ENCODE data around the gene UACA.

UACA gene

GRCh38 chr15:70701891-70702568 lies 61.3 kb downstream of the UACA start:
- DNase-seq (ENCODE audit: low read depth): no peak
- TF ChIP-seq MAX (IDR thresholded peaks at IDR 0.05; ENCODE audit: low read depth, low read length): no peak
- TF ChIP-seq MYC (IDR thresholded peaks at IDR 0.05; ENCODE audit: low read depth, low read length): no peak
- TF ChIP-seq POLR2A (IDR thresholded peaks at IDR 0.05; ENCODE audit: extremely low read depth, insufficient read length): no peak
- no peak for TF ChIP-seq CTCF (IDR thresholded peaks at IDR 0.05; ENCODE audit: low read depth, low read length)
- H3K4me3 ChIP-seq (ENCODE audit: low read depth, low read length): no peak overlapping the region

- TF ChIP-seq CTCF (IDR thresholded peaks at IDR 0.05; ENCODE audit: low read depth, low read length) (no peak), MYC (IDR thresholded peaks at IDR 0.05; ENCODE audit: low read depth, low read length) (no peak), POLR2A (IDR thresholded peaks at IDR 0.05; ENCODE audit: extremely low read depth, insufficient read length) (no peak), MAX (IDR thresholded peaks at IDR 0.05; ENCODE audit: low read depth, low read length) (no peak)
- no peak overlapping the region for H3K4me3 ChIP-seq (ENCODE audit: low read depth, low read length)
- DNase-seq (ENCODE audit: low read depth): no peak
These were observed 62.2 kb downstream of the UACA start for GRCh38 chr15:70701171-70701570.

- TF ChIP-seq CTCF (IDR thresholded peaks at IDR 0.05; ENCODE audit: low read depth, low read length) (no peak), MAX (IDR thresholded peaks at IDR 0.05; ENCODE audit: low read depth, low read length) (no peak), MYC (IDR thresholded peaks at IDR 0.05; ENCODE audit: low read depth, low read length) (no peak), POLR2A (IDR thresholded peaks at IDR 0.05; ENCODE audit: extremely low read depth, insufficient read length) (no peak)
- H3K4me3 ChIP-seq (ENCODE audit: low read depth, low read length): no peak overlapping the region
- DNase-seq (ENCODE audit: low read depth): no peak
These were observed 63.5 kb downstream of the UACA start for GRCh38 chr15:70699890-70700289.

- H3K4me3 ChIP-seq (ENCODE audit: low read depth, low read length): no peak overlapping the region
- TF ChIP-seq POLR2A (IDR thresholded peaks at IDR 0.05; ENCODE audit: extremely low read depth, insufficient read length) (no peak), MAX (IDR thresholded peaks at IDR 0.05; ENCODE audit: low read depth, low read length) (no peak), MYC (IDR thresholded peaks at IDR 0.05; ENCODE audit: low read depth, low read length) (no peak), CTCF (IDR thresholded peaks at IDR 0.05; ENCODE audit: low read depth, low read length) (no peak)
- no peak for DNase-seq (ENCODE audit: low read depth)
These were observed 64.4 kb downstream of the UACA start for GRCh38 chr15:70698836-70699390.

GRCh38 chr15:70698426-70698825 lies 64.9 kb downstream of the UACA start:
- no peak for TF ChIP-seq MYC (IDR thresholded peaks at IDR 0.05; ENCODE audit: low read depth, low read length)
- TF ChIP-seq POLR2A (IDR thresholded peaks at IDR 0.05; ENCODE audit: extremely low read depth, insufficient read length): no peak
- no peak for TF ChIP-seq MAX (IDR thresholded peaks at IDR 0.05; ENCODE audit: low read depth, low read length)
- TF ChIP-seq CTCF (IDR thresholded peaks at IDR 0.05; ENCODE audit: low read depth, low read length): no peak
- DNase-seq (ENCODE audit: low read depth): no peak
- no peak overlapping the region for H3K4me3 ChIP-seq (ENCODE audit: low read depth, low read length)

All from NB4 (cell line).